ENCODE data around the gene GPR62.

GPR62 gene

DNA sequence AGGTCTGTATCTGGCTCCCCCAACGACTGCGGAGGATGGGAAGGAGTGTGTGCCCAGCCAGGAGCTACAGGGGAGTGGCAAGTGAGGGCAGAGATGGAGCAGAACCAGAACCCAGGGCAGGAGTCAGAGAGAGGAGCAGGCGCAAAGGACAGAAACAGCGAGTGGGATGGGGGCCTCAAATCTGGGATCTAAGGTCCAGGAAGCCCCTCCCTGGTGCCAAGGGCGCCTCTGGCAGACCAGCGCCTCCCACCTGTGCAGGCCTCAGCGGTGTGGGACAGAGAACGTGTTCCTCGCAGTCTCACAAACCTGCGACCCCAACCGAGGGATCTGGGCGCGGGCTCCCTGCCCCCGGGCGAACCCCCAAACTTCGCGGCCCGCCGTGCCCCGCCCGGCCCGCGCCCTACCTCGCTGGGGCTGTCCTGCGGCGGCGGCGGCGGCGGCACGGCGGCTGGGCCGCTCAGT is 11.8 kb downstream of the GPR62 start:
- Histone ChIP-seq H3K27ac (ENCODE audit: low read depth, low read length) (peak overlapping the region; percentile 46; the same call in 1 of the 2 replicates), H3K9ac (ENCODE audit: low read depth, low read length) (no peak overlapping the region), H3K4me3 (ENCODE audit: low read length) (peak overlapping the region; percentile 50), H3K4me1 (ENCODE audit: insufficient read depth, low read length) (peaks cover 29% of the 10 kb centered on the region), H3K9me3 (ENCODE audit: insufficient read depth, low read depth, low read length) (no peaks in the 10 kb centered on the region), H3K27me3 (ENCODE audit: insufficient read depth, low read length) (peaks cover 7% of the 10 kb centered on the region; the same call in 1 of the 2 replicates), H3K36me3 (ENCODE audit: insufficient read depth, low read length) (no peaks in the 10 kb centered on the region)
- 6% methylated on average over 33 of the region's 33 CpGs for WGBS

DNA sequence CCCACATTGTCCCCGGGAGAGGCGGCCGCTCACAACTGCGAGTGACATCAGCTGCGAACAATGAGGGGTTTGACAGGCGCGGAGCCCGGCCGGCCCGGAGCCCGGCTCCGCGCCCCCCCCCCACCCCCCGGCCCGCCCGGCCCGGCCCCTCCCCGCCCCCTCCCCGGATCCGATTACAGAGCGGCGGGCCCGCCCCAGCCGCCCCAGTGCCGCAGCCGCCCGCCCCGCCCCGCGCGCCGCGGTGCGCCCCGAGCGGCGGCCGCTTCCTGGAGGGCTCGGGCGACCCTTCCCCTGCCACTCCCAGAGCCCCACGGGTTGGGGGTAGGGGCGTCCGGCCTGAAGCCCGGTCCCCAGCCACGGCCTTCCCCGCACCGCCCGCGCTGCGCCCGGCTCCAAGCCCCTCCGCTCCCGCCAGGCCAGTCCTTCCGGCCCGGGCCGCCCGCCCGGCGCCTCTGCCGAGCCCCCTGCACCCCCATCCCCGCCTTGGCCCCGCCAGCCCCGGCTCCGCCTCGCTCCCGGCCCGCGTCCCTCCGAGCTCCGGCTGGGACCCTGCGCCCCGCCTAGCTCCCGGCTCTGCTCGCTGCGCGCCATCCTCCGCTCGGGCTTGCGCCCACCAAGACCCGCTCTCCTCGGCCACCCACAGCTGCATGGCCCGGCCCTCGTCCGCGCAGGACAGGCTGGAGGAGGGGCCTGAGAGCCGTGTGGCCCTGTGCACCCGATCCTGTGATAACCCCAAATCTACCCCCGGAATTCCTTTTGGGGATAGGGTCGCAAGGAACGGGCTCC is 12.4 kb downstream of the GPR62 start, which contains the start of gene PCBP4:
Gene PCBP4 (minus strand): TSS at position 71 of the 786 bp plus-strand sequence. CDS start 6,214 bp downstream, outside the sequence.
- Histone ChIP-seq H3K9ac (ENCODE audit: low read depth, low read length) (peak within 1 kb of the TSS; percentile 95), H3K36me3 (ENCODE audit: insufficient read depth, low read length) (no peaks in the 10 kb centered on the region), H3K27me3 (ENCODE audit: insufficient read depth, low read length) (peaks cover 7% of the 10 kb centered on the region; the same call in 1 of the 2 replicates), H3K4me1 (ENCODE audit: insufficient read depth, low read length) (peaks cover 29% of the 10 kb centered on the region), H3K27ac (ENCODE audit: low read depth, low read length) (peak within 1 kb of the TSS; percentile 94), H3K9me3 (ENCODE audit: insufficient read depth, low read depth, low read length) (no peaks in the 10 kb centered on the region), H3K4me3 (ENCODE audit: low read length) (peak within 1 kb of the TSS; percentile 81)
- under 1% methylated on average over 72 of the region's 90 CpGs for WGBS

DNA sequence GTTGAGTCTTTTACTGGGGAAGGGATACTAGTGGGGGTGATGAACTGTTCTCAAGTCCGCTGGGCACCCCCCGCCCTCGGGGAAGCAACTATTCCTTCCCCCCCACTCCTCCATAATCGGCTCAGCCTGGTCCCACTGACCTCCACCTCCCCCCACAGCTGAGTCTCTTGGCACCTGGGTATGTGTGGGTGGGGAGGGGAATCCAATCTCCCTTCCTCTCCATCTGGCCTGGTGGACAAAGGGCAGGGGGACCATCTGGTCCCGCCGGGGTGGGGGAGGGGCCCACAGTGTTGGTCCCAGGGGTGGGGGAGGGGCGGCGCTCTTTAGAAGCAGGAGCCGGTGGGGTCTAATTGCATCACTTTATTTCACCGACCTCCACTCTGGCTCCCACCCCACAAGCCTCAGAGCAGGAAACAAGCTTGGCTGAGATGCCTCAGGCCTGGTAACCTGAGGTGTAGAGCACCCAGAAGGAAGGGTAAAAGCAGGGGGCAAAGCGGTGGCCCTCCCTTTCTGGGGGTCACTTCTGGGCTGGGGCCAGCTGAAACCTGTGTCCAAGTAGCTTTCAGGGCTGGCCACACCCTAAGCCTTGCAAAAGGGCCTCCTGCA is 13.1 kb downstream of the GPR62 start:
- Histone ChIP-seq H3K27me3 (ENCODE audit: insufficient read depth, low read length) (peaks cover 8% of the 10 kb centered on the region; the same call in 1 of the 2 replicates), H3K9ac (ENCODE audit: low read depth, low read length) (peak overlapping the region; percentile 95), H3K4me3 (ENCODE audit: low read length) (peak overlapping the region; percentile 81), H3K4me1 (ENCODE audit: insufficient read depth, low read length) (peaks cover 29% of the 10 kb centered on the region), H3K36me3 (ENCODE audit: insufficient read depth, low read length) (no peaks in the 10 kb centered on the region), H3K27ac (ENCODE audit: low read depth, low read length) (peak overlapping the region; percentile 94), H3K9me3 (ENCODE audit: insufficient read depth, low read depth, low read length) (no peaks in the 10 kb centered on the region)
- 7% methylated on average over 4 of the region's 11 CpGs for WGBS

DNA sequence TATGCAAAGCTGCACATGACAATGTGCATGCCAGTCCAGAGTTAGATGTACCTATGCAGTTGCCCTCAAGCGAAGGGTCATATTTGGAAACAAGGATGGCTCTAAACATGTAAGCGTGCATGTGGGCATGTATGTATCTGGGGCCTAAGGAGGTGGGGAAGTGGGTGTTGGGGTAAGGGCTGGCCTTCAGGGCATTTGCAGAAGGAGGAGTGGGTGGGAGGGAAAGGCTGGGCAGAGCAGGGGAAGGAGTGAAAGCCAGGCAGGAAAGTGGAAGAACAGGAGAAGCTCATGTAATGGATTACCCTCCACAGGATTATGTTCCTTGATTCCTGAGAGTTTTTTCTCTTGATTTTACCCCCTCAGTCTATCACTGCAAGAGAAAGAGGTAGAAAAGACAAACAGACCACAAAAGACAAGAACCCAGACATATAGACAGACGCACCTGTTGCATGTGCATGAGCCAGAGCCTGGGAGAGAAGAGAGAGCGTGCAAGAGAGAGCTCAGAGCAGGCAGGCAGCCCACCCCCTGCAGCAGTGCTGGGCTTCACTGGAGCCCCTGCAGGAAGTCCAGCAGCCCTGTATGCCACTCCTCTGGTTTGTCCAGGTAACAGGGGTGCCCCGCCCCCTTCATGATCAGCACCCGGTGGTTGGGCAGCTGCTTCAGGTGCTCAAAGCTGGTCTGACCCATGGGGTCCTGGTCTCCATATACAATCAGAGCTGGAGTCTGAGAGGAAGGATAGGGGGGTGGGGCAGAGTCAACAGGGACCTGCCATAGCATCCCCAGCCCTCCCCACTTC is 13.9 kb downstream of the GPR62 start:
- Histone ChIP-seq H3K9me3 (ENCODE audit: insufficient read depth, low read depth, low read length) (no peaks in the 10 kb centered on the region), H3K4me1 (ENCODE audit: insufficient read depth, low read length) (peaks cover 30% of the 10 kb centered on the region), H3K9ac (ENCODE audit: low read depth, low read length) (peak overlapping the region; percentile 75), H3K36me3 (ENCODE audit: insufficient read depth, low read length) (no peaks in the 10 kb centered on the region), H3K27me3 (ENCODE audit: insufficient read depth, low read length) (peaks cover 14% of the 10 kb centered on the region), H3K4me3 (ENCODE audit: low read length) (peak overlapping the region; percentile 81), H3K27ac (ENCODE audit: low read depth, low read length) (peak overlapping the region; percentile 94)
- WGBS, result 84% methylated on average over 6 of the region's 6 CpGs

DNA sequence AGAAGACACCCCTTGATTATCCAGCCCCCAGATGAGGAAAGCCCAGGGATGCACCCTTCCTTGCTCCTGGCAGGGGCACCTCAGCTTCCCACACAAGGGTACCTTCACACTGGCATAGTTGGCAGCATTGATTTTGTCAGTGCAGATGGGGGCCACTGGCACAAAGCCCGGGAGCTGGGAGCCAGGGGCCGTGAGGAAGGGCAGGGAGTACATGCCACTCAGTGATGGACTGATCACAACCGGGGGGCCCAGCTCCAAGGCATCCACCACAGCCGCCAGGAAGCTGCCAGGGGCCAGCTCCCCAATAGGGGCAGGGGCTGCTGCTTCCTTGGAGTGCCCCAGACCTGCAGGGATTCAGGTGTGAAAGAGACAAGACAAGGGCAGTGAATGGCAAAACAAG is 14.7 kb downstream of the GPR62 start:
- H3K27me3 ChIP-seq (ENCODE audit: insufficient read depth, low read length), result peaks cover 16% of the 10 kb centered on the region
- no peak overlapping the region for H3K9ac ChIP-seq (ENCODE audit: low read depth, low read length)
- peaks cover 32% of the 10 kb centered on the region for H3K4me1 ChIP-seq (ENCODE audit: insufficient read depth, low read length)
- H3K4me3 ChIP-seq (ENCODE audit: low read length), result no peak overlapping the region
- WGBS, result 90% methylated on average over 4 of the region's 4 CpGs
- no peaks in the 10 kb centered on the region for H3K9me3 ChIP-seq (ENCODE audit: insufficient read depth, low read depth, low read length)
- H3K36me3 ChIP-seq (ENCODE audit: insufficient read depth, low read length), result no peaks in the 10 kb centered on the region
- H3K27ac ChIP-seq (ENCODE audit: low read depth, low read length), result no peak overlapping the region

DNA sequence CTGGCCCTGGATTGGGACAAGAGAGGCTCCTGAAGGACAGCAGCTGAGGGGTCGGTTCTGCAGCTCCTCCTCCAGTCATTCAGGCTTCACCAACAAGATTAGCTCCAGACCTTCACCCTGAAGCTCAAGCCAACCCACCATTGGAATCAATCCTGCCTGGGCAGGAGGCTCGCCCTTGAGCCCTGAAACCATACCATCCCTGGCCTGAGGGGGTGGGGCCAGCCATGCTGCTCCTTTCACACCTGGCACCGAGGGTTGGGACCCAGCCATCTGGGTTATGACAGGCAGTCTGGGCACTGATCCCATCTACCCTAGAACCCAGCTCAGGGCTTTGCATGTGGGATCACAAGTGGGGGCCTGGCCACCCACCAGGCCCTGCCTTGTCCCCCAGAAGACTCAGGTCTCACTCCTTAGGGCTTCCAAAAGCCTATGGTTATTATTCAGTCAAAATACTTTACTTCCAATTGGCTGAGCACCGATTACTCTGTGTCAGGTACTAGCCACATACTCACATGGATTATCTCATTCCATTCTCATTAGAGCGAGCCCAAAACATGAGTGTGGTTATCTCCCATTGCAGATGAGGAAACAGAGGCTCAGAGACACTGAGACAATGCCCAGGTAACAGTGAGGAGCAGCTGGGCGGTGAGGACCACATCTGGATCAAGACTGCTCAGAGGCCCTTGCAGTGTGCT is 15.6 kb downstream of the GPR62 start:
- H3K4me1 ChIP-seq (ENCODE audit: insufficient read depth, low read length), result peaks cover 36% of the 10 kb centered on the region
- 88% methylated on average over 6 of the region's 6 CpGs for WGBS
- peaks cover 22% of the 10 kb centered on the region for H3K27me3 ChIP-seq (ENCODE audit: insufficient read depth, low read length)
- no peak overlapping the region for H3K9ac ChIP-seq (ENCODE audit: low read depth, low read length)
- no peak overlapping the region for H3K4me3 ChIP-seq (ENCODE audit: low read length)
- no peaks in the 10 kb centered on the region for H3K9me3 ChIP-seq (ENCODE audit: insufficient read depth, low read depth, low read length)
- H3K27ac ChIP-seq (ENCODE audit: low read depth, low read length), result no peak overlapping the region
- H3K36me3 ChIP-seq (ENCODE audit: insufficient read depth, low read length), result no peaks in the 10 kb centered on the region

DNA sequence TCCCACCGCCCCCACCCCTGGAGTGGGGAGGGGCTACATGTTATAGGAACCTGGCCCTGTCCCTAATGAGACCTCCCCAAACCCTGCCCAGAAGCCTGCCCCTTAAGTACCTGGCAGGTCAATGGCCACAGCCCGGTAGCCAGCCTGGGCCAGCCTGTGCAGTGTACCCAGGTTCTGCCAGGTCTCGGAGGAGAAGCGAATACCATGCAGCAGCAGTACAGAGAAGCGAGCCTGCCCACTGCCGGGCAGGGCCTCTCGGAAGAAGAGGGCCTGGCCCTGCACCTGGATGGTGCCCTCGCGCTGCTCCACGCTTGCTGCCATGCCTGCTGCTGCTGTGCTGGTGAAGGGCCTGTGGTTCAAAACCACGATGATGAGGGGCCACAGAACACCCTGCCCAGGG is 16.2 kb downstream of the GPR62 start:
- Histone ChIP-seq H3K4me1 (ENCODE audit: insufficient read depth, low read length) (peaks cover 32% of the 10 kb centered on the region), H3K27me3 (ENCODE audit: insufficient read depth, low read length) (peaks cover 27% of the 10 kb centered on the region), H3K27ac (ENCODE audit: low read depth, low read length) (no peak overlapping the region), H3K36me3 (ENCODE audit: insufficient read depth, low read length) (no peaks in the 10 kb centered on the region), H3K4me3 (ENCODE audit: low read length) (no peak overlapping the region), H3K9ac (ENCODE audit: low read depth, low read length) (no peak overlapping the region), H3K9me3 (ENCODE audit: insufficient read depth, low read depth, low read length) (no peaks in the 10 kb centered on the region)
- 94% methylated on average over 11 of the region's 11 CpGs for WGBS

DNA sequence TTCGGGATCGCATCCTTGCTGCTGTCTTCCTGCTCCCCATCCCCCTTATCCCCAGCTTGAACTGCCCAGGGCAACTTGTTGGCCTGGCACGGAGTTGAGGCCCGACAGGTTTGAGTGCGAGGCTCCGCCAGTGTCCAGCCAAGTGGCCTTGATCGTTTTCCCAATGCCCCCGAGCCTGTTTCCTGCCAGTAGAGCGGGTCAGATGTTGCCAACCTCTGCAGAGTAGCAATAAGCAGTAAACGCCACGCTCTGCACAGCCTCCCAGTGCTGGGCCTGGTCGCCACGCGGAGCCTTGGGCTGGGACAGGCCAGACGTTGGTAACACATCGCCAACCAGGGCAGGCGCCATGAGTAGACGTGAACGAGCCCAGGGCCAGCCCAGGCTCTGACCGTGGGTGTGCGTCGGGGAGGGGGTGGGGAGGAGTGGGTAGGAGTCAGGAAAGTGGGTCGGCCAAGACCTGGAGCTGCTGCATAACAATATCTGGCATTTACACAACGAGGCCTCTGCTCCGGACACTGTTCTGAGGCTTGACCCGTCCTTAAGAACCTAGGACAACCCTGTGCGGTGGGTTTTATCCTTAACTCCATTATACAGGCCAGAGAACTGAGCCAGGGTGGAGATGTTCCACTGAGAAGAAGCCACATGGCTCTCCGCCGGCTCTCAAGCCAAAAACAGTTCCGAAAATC is 19.2 kb downstream of the GPR62 start:
- WGBS, result 52% methylated on average over 30 of the region's 30 CpGs
- Histone ChIP-seq H3K27me3 (ENCODE audit: insufficient read depth, low read length) (peaks cover 36% of the 10 kb centered on the region), H3K9me3 (ENCODE audit: insufficient read depth, low read depth, low read length) (no peaks in the 10 kb centered on the region), H3K9ac (ENCODE audit: low read depth, low read length) (peak overlapping the region; percentile 32), H3K27ac (ENCODE audit: low read depth, low read length) (no peak overlapping the region), H3K4me1 (ENCODE audit: insufficient read depth, low read length) (peaks cover 17% of the 10 kb centered on the region), H3K4me3 (ENCODE audit: low read length) (peak overlapping the region; percentile 58), H3K36me3 (ENCODE audit: insufficient read depth, low read length) (no peaks in the 10 kb centered on the region)

DNA sequence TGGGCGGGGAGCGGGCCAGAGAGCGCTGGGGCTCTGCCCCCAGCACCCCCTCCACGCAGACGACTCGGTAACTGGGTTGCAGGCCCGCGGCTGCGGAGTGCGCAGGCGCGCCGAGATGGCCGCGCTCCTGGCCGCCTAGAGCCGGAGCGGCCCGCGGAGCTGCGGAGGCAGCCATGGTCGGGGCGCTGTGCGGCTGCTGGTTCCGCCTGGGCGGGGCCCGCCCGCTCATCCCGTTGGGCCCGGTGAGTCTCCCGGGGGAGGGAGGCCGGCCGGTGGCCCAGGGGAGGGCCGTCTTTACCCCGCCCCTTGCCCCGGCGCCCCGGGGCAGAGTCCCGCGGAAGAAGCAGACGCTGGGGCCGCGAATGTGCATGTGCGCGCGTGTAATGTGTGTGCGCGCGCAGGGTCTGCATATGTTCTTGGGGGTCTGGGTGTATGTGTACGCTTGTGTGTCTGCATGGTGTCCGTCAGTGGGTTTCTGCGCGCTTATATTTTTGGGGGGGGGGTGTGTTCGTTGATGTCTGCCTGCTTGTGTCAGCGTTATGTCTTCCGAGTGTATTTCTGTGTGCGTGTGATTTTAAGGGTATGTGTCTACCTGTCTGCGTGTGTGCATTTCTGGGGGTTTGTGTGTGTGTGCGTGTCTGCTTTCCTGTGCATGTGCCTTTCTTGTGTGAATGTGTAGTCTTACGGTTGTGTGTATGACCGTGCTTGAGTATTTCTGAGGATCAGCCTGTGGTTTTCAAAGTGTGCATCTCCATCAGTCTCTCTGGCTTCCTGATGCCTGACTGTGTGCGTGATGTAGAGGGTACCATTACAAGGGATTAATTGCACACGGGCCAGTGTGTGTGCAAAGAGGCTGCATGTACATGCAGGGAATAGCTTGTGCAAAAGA is 20.0 kb downstream of the GPR62 start, which contains the start of gene ABHD14A:
Gene ABHD14A (plus strand): TSS at position 102 of the 889 bp plus-strand sequence. CDS start 72 bp downstream, at position 174.
- H3K9ac ChIP-seq (ENCODE audit: low read depth, low read length), result peak within 1 kb of the TSS; percentile 32
- peaks cover 14% of the 10 kb centered on the region; the same call in 1 of the 2 replicates for H3K4me1 ChIP-seq (ENCODE audit: insufficient read depth, low read length)
- WGBS, result 4% methylated on average over 63 of the region's 63 CpGs
- H3K9me3 ChIP-seq (ENCODE audit: insufficient read depth, low read depth, low read length), result no peaks in the 10 kb centered on the region
- H3K36me3 ChIP-seq (ENCODE audit: insufficient read depth, low read length), result no peaks in the 10 kb centered on the region
- peak within 1 kb of the TSS; percentile 58 for H3K4me3 ChIP-seq (ENCODE audit: low read length)
- no peak within 1 kb of the TSS for H3K27ac ChIP-seq (ENCODE audit: low read depth, low read length)
- H3K27me3 ChIP-seq (ENCODE audit: insufficient read depth, low read length), result peaks cover 36% of the 10 kb centered on the region
